NCI-H526 treated with DMSO at 0.1 percent for 48 hours (cell line): ENCODE measurements around the gene INSL3.
A peak's percentile ranks its signal among the peaks of the same experiment; 100 is the strongest.
"Not testable (repeated sequence)": the region's sequence is repeated elsewhere in the genome, so short reads cannot be mapped to it uniquely, and the experiment has no call there.

Source experiments
- DNase-seq: peaks from one replicate; lab custom pipeline; 2025; lab: John Stamatoyannopoulos, UW

The INSL3 gene

DNA sequence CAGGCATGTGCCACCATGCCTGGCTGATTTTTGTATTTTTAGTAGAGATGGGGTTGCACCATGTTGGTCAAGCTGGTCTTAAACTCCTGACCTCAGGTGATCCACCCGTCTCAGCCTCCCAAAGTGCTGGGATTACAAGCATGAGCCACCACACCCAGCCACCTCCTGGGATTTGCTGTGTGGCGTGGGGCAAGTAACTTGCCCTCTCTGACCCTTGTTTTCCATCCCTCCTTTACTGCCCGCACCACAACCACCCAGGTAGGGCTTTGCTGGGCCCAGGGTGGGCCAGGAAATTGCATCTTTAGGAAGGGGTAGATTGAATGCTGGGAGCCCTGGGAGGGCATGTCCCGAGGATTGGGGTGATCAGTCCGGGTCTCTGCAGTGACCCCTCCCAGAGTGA lies 37.6 kb downstream of the INSL3 start:
- DNase-seq: not testable (repeated sequence)

DNA sequence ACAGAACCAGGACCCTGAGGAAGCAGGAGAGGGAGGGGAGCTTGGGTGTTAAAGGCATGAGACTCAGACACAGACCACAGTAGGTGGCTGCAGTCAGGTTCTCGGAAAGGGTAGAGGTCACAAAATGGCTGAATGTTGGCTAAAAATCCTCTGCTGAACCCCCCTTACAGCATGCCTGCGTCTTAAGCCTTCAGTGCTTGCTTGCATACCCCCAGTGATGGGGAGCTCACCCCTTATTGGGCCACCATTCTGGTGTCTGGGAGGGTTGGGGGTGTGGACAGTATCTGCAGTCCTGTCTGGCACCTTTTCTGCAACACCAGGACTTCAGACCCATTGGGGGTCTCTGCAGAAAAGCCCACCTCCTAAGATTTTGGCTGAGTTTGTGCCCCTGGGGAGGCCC lies 40.5 kb downstream of the INSL3 start:
- DNase-seq: no peak

DNA sequence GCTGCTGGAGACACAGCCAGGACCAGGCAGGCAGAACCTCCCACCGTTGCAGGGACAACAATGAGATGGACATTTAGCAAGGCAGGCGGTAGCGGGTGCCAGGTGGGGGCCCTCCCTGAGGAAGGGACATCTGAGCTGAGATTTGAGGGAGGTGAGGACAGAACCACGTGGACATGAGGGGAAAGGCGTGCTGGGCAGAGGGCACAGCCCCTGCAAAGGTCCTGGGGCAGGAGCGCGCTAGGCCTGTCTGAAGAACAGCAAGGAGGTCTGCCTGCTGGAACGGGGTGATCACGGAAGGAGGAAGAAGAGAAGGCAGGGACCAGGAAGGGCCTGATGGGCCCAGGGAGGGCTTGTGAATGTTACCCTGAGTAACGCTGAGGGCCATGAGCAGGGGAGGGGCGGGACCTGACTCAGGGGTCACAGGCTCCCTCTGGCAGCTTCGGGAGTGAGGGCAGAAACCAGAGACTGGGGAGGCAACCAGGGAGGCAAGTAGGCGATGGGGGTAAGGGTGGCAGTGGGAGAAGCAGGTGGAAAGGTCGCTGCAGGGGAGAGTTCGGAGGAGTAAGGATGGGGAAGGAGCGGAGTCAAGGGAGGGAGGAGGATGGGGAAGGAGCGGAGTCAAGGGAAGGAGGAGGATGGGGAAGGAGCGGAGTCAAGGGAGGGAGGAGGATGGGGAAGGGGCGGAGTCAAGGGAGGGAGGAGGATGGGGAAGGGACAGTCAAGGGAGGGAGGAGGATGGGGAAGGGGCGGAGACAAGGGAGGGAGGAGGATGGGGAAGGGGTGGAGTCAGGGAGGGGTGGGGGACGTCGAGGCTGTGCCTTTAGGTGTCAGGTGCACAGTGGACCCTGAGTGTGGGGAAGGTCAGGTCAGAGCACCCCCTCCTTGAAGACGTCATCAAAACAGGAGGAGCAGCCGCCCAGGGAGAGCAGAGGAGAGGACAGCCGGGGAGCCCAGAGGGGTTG lies 42.1 kb downstream of the INSL3 start:
- no peak for DNase-seq

DNA sequence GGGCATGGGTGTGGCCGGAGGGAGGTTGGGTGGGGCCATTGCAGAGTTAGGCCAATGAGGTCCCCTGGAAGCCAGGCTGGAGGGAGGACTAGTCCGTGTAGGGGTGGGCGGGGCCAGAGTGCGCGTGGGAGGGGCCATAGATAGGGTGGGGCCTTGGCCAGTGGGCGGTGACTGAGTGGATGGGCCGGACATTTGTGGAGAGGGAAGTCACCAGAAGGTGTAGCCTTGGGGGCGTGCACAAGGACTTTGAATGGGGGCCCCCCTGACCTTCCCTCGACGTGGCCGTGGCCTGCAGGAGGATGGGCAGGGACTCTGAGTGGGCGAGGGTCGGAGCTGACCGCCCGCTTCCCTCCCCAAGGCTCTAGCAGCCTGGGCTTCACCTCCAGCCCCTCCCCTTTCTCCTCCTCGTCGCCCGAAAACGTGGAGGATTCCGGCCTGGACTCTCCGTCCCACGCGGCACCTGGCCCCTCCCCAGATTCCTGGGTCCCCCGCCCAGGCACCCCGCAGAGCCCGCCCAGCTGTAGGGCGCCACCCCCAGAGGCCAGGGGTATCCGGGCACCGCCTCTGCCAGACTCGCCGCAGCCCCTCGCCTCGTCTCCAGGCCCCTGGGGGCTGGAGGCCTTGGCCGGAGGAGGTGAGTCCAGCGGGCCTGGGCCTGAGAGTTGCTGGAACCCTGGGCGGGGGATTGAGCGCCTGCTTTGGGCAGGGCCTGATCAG lies 42.9 kb downstream of the INSL3 start:
- DNase-seq: peak; percentile 11

DNA sequence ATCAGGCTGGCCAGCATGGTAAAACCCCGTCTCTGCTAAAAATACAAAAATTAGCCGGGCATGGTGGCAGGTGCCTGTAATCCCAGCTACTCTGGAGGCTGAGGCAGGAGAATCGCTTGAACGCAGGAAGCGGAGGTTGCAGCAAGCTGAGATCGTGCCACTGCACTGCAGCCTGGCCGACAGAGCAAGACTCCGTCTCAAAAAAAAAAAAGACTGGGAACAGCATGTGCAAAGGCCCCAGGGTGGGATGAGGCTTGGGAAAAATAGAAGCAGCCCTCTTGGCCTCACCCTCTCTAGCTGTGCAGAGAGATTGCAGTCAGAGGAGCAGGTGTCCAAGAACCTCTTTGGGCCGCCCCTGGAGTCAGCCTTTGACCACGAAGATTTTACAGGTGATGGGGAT lies 43.5 kb downstream of the INSL3 start:
- DNase-seq: not testable (repeated sequence)

DNA sequence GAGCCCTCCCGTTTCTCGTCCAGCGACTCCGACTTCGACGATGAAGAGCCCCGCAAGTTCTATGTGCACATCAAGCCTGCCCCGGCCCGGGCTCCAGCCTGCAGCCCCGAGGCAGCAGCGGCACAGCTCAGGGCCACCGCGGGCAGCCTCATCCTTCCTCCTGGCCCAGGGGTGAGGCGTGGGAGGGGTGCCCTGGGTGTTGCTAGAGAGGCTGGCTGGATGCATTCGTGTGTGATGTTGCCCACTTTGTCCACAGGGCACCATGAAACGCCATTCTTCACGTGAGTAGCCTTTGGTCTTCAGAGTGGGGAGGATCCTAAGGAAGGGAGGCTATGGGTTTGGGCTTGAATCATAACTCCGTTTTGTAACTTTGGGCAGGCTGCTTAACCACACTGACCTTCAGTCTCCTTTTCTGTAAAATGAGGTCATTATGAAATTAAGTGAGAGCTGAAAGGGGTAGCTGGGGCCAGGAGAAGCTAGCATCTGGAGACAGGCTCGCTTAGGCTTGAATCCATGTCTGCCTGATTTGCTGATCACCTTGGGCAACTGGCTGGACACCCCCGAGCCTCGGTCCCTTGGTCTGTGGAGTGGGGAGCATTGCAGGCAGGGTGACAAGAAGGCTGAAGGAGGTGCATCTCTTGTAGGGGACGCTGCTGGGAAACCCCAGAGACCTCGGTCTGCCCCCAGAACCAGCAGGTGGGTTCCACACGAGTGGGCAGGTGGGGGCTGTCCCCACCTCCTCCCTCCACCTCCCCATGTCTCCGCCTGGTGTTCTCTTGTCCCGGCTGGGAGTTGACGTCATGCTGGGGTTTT lies 45.1 kb downstream of the INSL3 start:
- no peak for DNase-seq

DNA sequence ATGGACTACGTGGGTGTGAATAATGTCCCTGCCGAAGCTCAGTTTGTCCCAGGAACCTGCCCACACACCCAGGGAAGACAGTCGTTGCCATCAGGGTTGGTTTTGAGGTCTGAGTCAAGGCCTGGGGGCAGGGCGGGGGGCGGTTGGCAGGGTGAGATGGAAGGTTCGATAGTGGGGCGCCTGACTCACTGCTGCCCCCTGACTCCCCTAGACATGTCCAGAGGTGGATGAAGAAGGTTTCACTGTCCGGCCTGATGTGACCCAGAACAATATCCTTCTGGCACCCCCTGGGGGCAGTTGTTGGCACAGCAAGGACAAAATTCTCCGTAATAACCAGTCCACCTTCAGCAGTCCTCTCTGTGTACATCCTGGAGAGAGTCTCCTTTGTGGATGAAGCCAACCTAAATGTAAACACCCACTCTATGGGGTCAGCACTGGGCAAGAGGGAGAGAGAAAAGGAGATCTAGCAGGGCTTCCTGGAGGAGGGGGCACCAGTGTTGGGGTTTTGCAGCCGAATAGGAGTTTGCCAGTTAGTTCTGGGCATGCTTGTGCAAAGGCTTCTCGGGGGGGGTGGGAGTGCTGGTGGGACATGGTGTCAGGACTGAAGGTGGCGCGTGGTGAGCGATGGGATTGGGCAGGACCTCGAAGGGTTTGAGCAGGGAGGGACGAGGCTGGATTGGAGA lies 45.9 kb downstream of the INSL3 start:
- no peak for DNase-seq

DNA sequence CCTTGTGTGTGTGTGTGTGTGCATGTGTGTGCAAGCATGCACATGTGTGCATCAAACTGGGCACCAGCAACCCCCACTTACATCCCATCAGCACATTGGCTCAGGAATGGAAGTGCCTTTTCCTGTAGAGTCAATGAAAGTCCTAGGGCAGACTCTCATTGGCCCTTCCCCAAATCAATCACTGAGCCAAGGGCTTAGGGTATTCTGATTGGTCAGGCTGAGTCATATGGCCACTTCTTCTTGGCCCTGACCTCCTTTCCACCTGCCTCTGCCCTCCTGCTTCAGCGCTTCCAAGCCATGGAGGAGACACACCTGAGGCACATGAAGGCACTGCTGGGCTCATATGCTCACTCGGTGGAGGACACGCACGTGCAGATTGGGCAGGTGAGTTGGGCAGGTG lies 49.1 kb downstream of the INSL3 start:
- no peak for DNase-seq

DNA sequence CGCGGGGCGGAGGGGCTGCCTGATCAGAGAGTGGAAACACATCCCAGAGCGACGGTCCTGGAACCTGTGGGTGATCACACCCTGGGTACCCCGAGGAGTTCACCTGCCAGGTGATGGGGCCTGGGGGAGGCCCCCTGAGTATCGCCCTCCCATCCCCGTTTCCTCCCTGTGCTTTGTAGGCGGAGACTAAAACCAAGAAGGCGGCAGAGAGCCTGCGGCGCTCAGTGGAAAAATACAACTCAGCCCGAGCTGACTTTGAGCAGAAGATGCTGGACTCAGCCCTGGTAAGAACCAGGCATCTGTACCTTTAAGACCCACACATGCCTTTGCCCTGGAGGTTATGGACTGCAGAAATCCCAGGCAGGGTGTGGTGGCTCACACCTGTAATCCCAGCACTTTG lies 50.7 kb downstream of the INSL3 start:
- DNase-seq: no peak

DNA sequence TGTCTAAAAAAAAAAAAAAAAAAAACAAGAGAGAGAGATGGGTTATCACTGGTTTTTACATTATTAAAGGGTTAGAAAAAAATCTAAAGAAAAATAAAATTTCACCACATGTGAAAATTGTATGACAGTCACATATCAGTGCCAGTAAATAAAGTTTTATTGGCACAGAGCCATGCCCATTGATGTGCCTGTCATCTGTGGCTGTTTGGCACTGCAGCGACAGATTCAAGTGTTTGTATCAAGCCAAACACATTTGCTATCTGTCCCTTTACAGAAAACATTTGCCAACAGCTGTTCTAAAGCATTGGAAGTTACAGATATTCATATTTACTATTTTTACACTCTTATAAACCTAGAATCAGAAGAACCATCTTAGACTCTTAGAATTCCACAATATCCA lies 53.8 kb downstream of the INSL3 start:
- no peak for DNase-seq

DNA sequence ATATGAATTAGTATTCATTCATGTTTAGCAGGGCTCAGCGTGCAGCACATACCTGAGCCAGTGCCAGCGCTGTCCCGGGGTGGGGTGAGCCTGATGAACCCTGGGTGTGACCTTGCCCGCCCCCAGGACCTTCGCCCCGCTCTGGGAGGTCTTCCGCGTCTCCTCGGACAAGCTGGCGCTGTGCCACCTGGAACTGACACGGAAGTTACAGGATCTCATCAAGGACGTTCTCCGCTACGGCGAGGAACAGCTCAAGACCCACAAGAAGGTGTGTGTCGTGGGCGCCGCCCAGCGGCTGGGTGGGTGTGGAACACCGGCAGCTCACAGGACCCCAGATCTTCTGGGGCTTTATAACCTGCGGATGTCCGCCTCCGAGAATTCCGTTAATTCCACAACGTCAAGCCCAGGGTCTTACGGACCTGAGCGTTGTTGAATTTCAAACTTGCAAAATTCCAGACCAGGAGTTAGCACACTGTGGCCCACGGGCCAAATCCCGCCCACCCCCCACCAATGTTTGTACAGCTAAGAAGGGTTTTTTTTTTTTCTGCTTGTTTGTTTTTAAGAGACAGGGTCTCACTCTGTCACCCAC lies 54.7 kb downstream of the INSL3 start:
- DNase-seq: peak; percentile 3
